Measurements from ENCODE around the gene STKLD1. TPM values are rescaled to one million over a fixed set of nuclear protein-coding genes. Genes with fewer than 3 reads are reported as not detected.
A peak's percentile ranks its signal among the peaks of the same experiment; 100 is the strongest.
"Not testable (repeated sequence)": the region's sequence is repeated elsewhere in the genome, so short reads cannot be mapped to it uniquely, and the experiment has no call there.

The STKLD1 gene
- total RNA-seq, 2 donors from 2014 or later: 0.95 TPM; not detected in 1

GRCh38 chr9:133329306-133330156 lies 46.6 kb upstream of the STKLD1 start:
- H3K9me3 Mint-ChIP-seq: peaks cover 33% of the 10 kb centered on the region
- peak; percentile 65 for DNase-seq

GRCh38 chr9:133331221-133331620 lies 44.9 kb upstream of the STKLD1 start:
- WGBS, 2 experiments (ENCODE audit: insufficient coverage in 1 of 2, insufficient read length in 1 of 2): 95 to 99% methylated on average over 15 to 19 of the region's 19 CpGs
- Histone ChIP-seq H3K9ac (ENCODE audit: extremely low read depth, low read length, poor library complexity, severe bottlenecking) (no peak overlapping the region), H3K27me3 (ENCODE audit: control insufficient read depth, insufficient read depth, low read length, poor library complexity, severe bottlenecking) (no peaks in the 10 kb centered on the region), H3K36me3 (ENCODE audit: control insufficient read depth, insufficient read depth, low read length) (peaks cover 42% of the 10 kb centered on the region), H3K4me3 (ENCODE audit: low read length) (no peak overlapping the region), H3K27ac (ENCODE audit: low read depth, low read length) (no peak overlapping the region), H3K4me1 (ENCODE audit: control insufficient read depth, insufficient read depth, low read length) (peaks cover 6% of the 10 kb centered on the region), H3K9me3 (ENCODE audit: control insufficient read depth, low read length) (no peaks in the 10 kb centered on the region)
- H3K4me3 Mint-ChIP-seq: no peak overlapping the region
- no peak for DNase-seq
- no peak for TF ChIP-seq CTCF (conservative IDR thresholded peaks at IDR 0.05)
- H3K9me3 Mint-ChIP-seq: peaks cover 19% of the 10 kb centered on the region
- H3K27ac Mint-ChIP-seq: no peak overlapping the region
- H3K27me3 Mint-ChIP-seq (ENCODE audit: insufficient read depth): peaks cover 8% of the 10 kb centered on the region
- H3K36me3 Mint-ChIP-seq (ENCODE audit: low read depth): peaks cover 47% of the 10 kb centered on the region
- H3K4me1 Mint-ChIP-seq: peaks cover 14% of the 10 kb centered on the region

More at GRCh38 chr9:133329306-133330156, 46.6 kb upstream of the STKLD1 start:
- peak; percentile 83 for TF ChIP-seq CTCF (conservative IDR thresholded peaks at IDR 0.05)
- not testable (repeated sequence) for H3K4me1 ChIP-seq (ENCODE audit: control insufficient read depth, insufficient read depth, low read length); H3K9ac ChIP-seq (ENCODE audit: extremely low read depth, low read length, poor library complexity, severe bottlenecking); H3K4me1 Mint-ChIP-seq; H3K4me3 ChIP-seq (ENCODE audit: low read length); H3K27me3 ChIP-seq (ENCODE audit: control insufficient read depth, insufficient read depth, low read length, poor library complexity, severe bottlenecking); H3K27ac ChIP-seq (ENCODE audit: low read depth, low read length); H3K4me3 Mint-ChIP-seq; H3K27ac Mint-ChIP-seq; H3K9me3 ChIP-seq (ENCODE audit: control insufficient read depth, low read length)
- Mint-ChIP-seq H3K36me3 (ENCODE audit: low read depth) (peaks cover 45% of the 10 kb centered on the region), H3K27me3 (ENCODE audit: insufficient read depth) (peaks cover 13% of the 10 kb centered on the region)
- peaks cover 39% of the 10 kb centered on the region for H3K36me3 ChIP-seq (ENCODE audit: control insufficient read depth, insufficient read depth, low read length)
- 62 to 90% methylated on average over 8 to 20 of the region's 21 CpGs for WGBS, 2 experiments (ENCODE audit: insufficient coverage in 1 of 2, insufficient read length in 1 of 2)

DNA sequence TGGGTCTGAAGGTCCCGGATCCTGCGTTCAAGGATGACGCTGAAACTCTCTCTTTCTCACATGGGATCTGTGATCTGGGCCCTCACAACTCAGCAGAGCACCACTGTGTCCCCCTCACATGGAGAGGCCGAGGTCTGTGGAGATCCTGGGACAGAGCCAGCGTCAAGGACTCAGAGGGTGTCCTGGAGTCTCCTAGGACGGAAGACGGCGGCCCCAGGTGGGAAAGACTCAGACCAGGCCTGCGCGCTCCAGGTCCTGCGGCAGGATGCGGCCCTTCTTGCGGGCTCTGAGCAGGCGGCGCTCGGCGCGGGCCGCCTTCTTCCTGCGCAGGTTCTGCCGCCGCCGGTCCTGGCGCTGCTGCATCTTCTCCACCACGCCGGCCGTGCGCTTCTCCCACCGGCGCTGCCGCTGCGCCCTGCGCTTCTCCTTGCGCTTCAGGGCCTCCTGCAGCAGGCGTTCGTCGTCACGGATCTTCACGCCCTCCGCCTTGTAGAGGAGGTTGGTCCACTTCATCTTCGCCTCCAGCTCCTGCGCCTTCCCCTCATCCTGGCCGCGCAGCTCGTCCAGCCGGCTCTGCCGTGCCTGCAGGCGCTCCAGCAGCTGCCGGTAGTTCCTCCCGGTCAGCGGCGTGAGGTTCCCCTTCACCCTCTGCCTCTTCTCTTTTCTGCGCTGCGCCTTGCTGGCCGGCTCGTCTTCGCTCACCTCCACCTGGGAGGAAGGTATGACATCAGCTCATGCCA lies 44.4 kb upstream of the STKLD1 start:
- no peaks in the 10 kb centered on the region for H3K27me3 ChIP-seq (ENCODE audit: control insufficient read depth, insufficient read depth, low read length, poor library complexity, severe bottlenecking)
- Mint-ChIP-seq H3K4me1 (peaks cover 15% of the 10 kb centered on the region), H3K27ac (no peak overlapping the region), H3K9me3 (peaks cover 19% of the 10 kb centered on the region), H3K36me3 (ENCODE audit: low read depth) (peaks cover 47% of the 10 kb centered on the region), H3K4me3 (no peak overlapping the region), H3K27me3 (ENCODE audit: insufficient read depth) (peaks cover 8% of the 10 kb centered on the region)
- H3K9me3 ChIP-seq (ENCODE audit: control insufficient read depth, low read length): no peaks in the 10 kb centered on the region
- H3K9ac ChIP-seq (ENCODE audit: extremely low read depth, low read length, poor library complexity, severe bottlenecking): no peak overlapping the region
- H3K27ac ChIP-seq (ENCODE audit: low read depth, low read length): no peak overlapping the region
- 97% methylated on average over 46 to 57 of the region's 57 CpGs for WGBS, 2 experiments (ENCODE audit: insufficient coverage in 1 of 2, insufficient read length in 1 of 2)
- peaks cover 6% of the 10 kb centered on the region for H3K4me1 ChIP-seq (ENCODE audit: control insufficient read depth, insufficient read depth, low read length)
- DNase-seq: no peak
- H3K36me3 ChIP-seq (ENCODE audit: control insufficient read depth, insufficient read depth, low read length): peaks cover 42% of the 10 kb centered on the region
- H3K4me3 ChIP-seq (ENCODE audit: low read length): no peak overlapping the region
- no peak for TF ChIP-seq CTCF (conservative IDR thresholded peaks at IDR 0.05)
